B cell (primary cell): Measurements from ENCODE around the gene WWC1. TPM values are rescaled to one million over a fixed set of nuclear protein-coding genes. Genes with fewer than 3 reads are reported as not detected.

Experiments
- ATAC-seq: fragments of 200-7000 bp; cut with Tn5 transposase; one replicate; pipeline ENCODE4 v1.10.0; 2021; ENCODE audit warnings: low read depth, mild to moderate bottlenecking, moderate number of reproducible peaks, moderate library complexity
- CTCF ChIA-PET: fragments of 350-600 bp; sonication (Branson Sonifier 250); formaldehyde crosslinking; loops from one replicate; lab custom pipeline; 2021; ENCODE audit warnings: antibody characterized with exemption, inconsistent platforms; lab: Charles Lee
- POLR2A ChIA-PET: fragments of 350-600 bp; sonication (Branson Sonifier 250); formaldehyde crosslinking; loops from one replicate; lab custom pipeline; 2021; ENCODE audit warnings: antibody characterized with exemption; lab: Charles Lee
- DNase-seq: peaks from one replicate; pipeline ENCODE4 v3.0.0; 2013
- H2AFZ ChIP-seq: 2 replicates; pipeline ENCODE4 v1.6.1; 2012; ENCODE audit warnings: mild to moderate bottlenecking, low read depth, low read length; ENCODE audit not compliant: insufficient read depth, poor library complexity, severe bottlenecking
- H3K27ac ChIP-seq, 2 donors: 1 replicate in 1 of 2; 2 replicates in 1 of 2; pipeline ENCODE4 v1.5.1; 2012 to 2013; ENCODE audit warnings: low read length in 2 of 2, mild to moderate bottlenecking in 2 of 2, moderate library complexity in 1 of 2
- H3K27me3 ChIP-seq, 4 experiments: fragments of 200-600 bp in 1 of 4; sonication (generic) in 1 of 4; replicated peaks in 1 of 4; 1 replicate in 2 of 4; 2 replicates in 2 of 4; pipeline versions ENCODE4 v1.6.1 to v1.7.0; 2013 to 2016; ENCODE audit warnings: low read length in 3 of 4, mild to moderate bottlenecking in 2 of 4, mixed read lengths in 1 of 4, moderate library complexity in 1 of 4; ENCODE audit not compliant: insufficient read depth in 4 of 4, control insufficient read depth in 3 of 4; ENCODE audit errors: control extremely low read depth in 1 of 4
- H3K36me3 ChIP-seq, 2 experiments: replicated peaks in 1 of 2; 1 replicate in 1 of 2; 2 replicates in 1 of 2; pipeline versions ENCODE4 v1.6.1 to v1.7.1; 2013; ENCODE audit warnings: low read length in 1 of 2; ENCODE audit not compliant: insufficient read depth in 2 of 2, control insufficient read depth in 1 of 2; ENCODE audit errors: control extremely low read depth in 1 of 2, extremely low read depth in 1 of 2
- H3K4me1 ChIP-seq, 2 donors: fragments of 200-600 bp in 1 of 2; sonication (generic) in 1 of 2; 1 replicate in 1 of 2; 2 replicates in 1 of 2; pipeline versions ENCODE4 v1.5.1 to v1.6.1; 2013 to 2017; ENCODE audit warnings: low read length in 2 of 2; ENCODE audit not compliant: control insufficient read depth in 2 of 2, insufficient read depth in 2 of 2
- H3K4me2 ChIP-seq: replicated peaks from 2 replicates; pipeline ENCODE3; 2012; ENCODE audit warnings: mild to moderate bottlenecking, low read depth, low read length; ENCODE audit not compliant: poor library complexity, severe bottlenecking
- H3K4me3 ChIP-seq, 5 experiments: fragments of 200-600 bp in 1 of 5; sonication (generic) in 1 of 5; 1 replicate in 3 of 5; 2 replicates in 2 of 5; pipeline versions ENCODE4 v1.5.1 to v1.7.0; 2011 to 2016; ENCODE audit warnings: low read length in 4 of 5, mild to moderate bottlenecking in 4 of 5, low read depth in 2 of 5, control low read depth in 1 of 5, moderate library complexity in 1 of 5; ENCODE audit not compliant: insufficient read depth in 1 of 5; ENCODE audit errors: control extremely low read depth in 1 of 5, extremely low read depth in 1 of 5
- H3K79me2 ChIP-seq: fragments of 200-600 bp; sonication (generic); one replicate; pipeline ENCODE4 v1.6.0; 2016; ENCODE audit warnings: low read length; ENCODE audit not compliant: control insufficient read depth, insufficient read depth
- H3K9ac ChIP-seq: fragments of 200-600 bp; sonication (generic); 2 replicates; pipeline ENCODE4 v1.6.1; 2017; ENCODE audit warnings: mild to moderate bottlenecking, low read length, moderate library complexity
- H3K9me3 ChIP-seq, 3 donors: one replicate each; pipeline versions ENCODE4 v1.6.1 to v1.7.1; 2013; ENCODE audit warnings: low read length in 2 of 3; ENCODE audit not compliant: control insufficient read depth in 2 of 3, insufficient read depth in 1 of 3; ENCODE audit errors: control extremely low read depth in 1 of 3
- H4K20me1 ChIP-seq: 2 replicates; pipeline ENCODE4 v1.6.0; 2012; ENCODE audit warnings: mild to moderate bottlenecking, low read length; ENCODE audit not compliant: insufficient read depth, control insufficient read depth, poor library complexity, severe bottlenecking
- H3K27ac Mint-ChIP-seq: one replicate; pipeline ENCODE4 v1.8.0; 2021; ENCODE audit warnings: mixed read lengths
- H3K27me3 Mint-ChIP-seq: one replicate; pipeline ENCODE4 v1.8.0; 2021; ENCODE audit warnings: mixed read lengths
- H3K4me1 Mint-ChIP-seq: one replicate; pipeline ENCODE4 v1.8.0; 2021; ENCODE audit warnings: mixed read lengths
- H3K4me3 Mint-ChIP-seq: one replicate; pipeline ENCODE4 v1.8.0; 2021; ENCODE audit warnings: mixed read lengths
- H3K9me3 Mint-ChIP-seq: one replicate; pipeline ENCODE4 v1.8.0; 2022; ENCODE audit warnings: mixed read lengths; ENCODE audit not compliant: insufficient read depth
- EZH2 ChIP-seq: IDR thresholded peaks from 2 replicates; pipeline ENCODE4 v1.6.1; 2012; ENCODE audit warnings: borderline replicate concordance, low read depth, mild to moderate bottlenecking, moderate library complexity, low read length; ENCODE audit not compliant: insufficient read depth, poor library complexity, severe bottlenecking
- WGBS: methylation state at CpG from one replicate; pipeline ENCODE4 v1.1.5; 2013; ENCODE audit warnings: missing lambda C conversion rate; ENCODE audit not compliant: insufficient coverage; 5-methylcytosine and 5-hydroxymethylcytosine counted together
- intact Hi-C: fragments of 100-400 bp; cut with micrococcal nuclease; formaldehyde crosslinking; loops from one replicate; pipeline ENCODE4 v1.10.0; 2022
- polyA plus RNA-seq: library from polyadenylated mRNA; depleted of rRNA; stranded (reverse); fragments of >200 nt; gene quantifications from 2 replicates; pipeline ENCODE4 v1.2.3, GENCODE V29; 2012
- total RNA-seq, 2 donors: library from RNA; stranded (reverse); fragments of 120-200 nt in 1 of 2; gene quantifications; 1 replicate in 1 of 2; 2 replicates in 1 of 2; pipeline versions ENCODE4 v1.2.3 to v1.2.4, GENCODE V29; 2013 to 2022
- TF ChIP-seq, protein P1 (sequence below): fragments of 200-600 bp; IDR thresholded peaks from one replicate; pipeline ENCODE4 v1.8.0; 2022; ENCODE audit warnings: antibody characterized with exemption, mild to moderate bottlenecking

The WWC1 gene
- total and polyA plus RNA-seq, 2 donors (not counting 1 experiment from before 2014, with no cell fraction given) = 1.5 to 2.0 TPM

DNA sequence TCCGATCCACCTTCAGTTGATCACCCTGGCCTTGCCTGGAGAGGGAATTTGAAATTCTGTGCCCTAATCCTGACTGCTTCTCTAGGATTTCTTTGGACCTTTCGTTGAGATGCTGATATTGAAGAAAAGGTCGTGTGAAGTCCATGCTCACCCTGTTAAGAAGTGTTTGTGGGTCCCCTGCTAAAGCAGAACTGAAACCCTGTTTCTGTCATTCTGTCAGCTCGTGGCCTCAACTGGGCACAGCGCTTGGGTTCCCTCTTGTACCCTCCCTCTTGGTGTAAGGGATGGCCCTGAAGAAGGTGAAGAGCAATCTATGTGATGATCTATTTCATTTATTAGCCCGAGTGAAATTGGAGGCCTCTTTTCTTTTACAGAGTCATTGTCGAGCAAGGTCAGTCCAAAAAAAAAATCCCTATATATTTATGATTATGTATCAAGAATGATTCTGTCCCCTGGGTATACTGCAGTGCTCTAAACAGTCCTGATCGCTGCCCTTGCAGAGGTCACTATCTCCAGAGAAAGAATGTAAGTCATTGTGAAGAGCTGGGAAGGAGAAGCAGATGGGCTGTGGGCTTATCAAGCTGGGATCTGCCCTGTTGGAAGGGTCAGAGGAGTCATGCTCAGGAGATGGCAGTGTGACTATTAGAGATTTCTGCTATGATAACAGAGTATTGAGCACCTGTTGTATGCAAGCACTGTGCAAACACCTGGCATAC, 56.1 kb downstream of the WWC1 start:
- ATAC-seq (no peak), DNase-seq (no peak)
- Mint-ChIP-seq H3K27me3 (no peaks in the 10 kb centered on the region), H3K4me1 (no peaks in the 10 kb centered on the region), H3K27ac (no peak overlapping the region), H3K4me3 (no peak overlapping the region), H3K9me3 (no peaks in the 10 kb centered on the region)
- WGBS = 81% methylated on average over 4 of the region's 8 CpGs
- H3K36me3 ChIP-seq = no peaks in the 10 kb centered on the region
- H3K27me3 ChIP-seq = no peaks in the 10 kb centered on the region
- ChIA-PET POLR2A (no interaction called here), CTCF (no interaction called here)
- no peaks in the 10 kb centered on the region for H3K9me3 ChIP-seq
- no peak overlapping the region for H3K4me3 ChIP-seq
- no peak overlapping the region for H2AFZ ChIP-seq
- H3K4me1 ChIP-seq = no peaks in the 10 kb centered on the region
- intact Hi-C loops = no loop called here
- no peaks in the 10 kb centered on the region for H3K79me2 ChIP-seq
- no peak overlapping the region for H3K27ac ChIP-seq
- no peak overlapping the region for H3K9ac ChIP-seq
- H4K20me1 ChIP-seq = no peaks in the 10 kb centered on the region
- H3K4me2 ChIP-seq = no peak overlapping the region
- TF ChIP-seq, protein P1, sequence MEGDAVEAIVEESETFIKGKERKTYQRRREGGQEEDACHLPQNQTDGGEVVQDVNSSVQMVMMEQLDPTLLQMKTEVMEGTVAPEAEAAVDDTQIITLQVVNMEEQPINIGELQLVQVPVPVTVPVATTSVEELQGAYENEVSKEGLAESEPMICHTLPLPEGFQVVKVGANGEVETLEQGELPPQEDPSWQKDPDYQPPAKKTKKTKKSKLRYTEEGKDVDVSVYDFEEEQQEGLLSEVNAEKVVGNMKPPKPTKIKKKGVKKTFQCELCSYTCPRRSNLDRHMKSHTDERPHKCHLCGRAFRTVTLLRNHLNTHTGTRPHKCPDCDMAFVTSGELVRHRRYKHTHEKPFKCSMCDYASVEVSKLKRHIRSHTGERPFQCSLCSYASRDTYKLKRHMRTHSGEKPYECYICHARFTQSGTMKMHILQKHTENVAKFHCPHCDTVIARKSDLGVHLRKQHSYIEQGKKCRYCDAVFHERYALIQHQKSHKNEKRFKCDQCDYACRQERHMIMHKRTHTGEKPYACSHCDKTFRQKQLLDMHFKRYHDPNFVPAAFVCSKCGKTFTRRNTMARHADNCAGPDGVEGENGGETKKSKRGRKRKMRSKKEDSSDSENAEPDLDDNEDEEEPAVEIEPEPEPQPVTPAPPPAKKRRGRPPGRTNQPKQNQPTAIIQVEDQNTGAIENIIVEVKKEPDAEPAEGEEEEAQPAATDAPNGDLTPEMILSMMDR = no peak
- TF ChIP-seq EZH2 = no peak

DNA sequence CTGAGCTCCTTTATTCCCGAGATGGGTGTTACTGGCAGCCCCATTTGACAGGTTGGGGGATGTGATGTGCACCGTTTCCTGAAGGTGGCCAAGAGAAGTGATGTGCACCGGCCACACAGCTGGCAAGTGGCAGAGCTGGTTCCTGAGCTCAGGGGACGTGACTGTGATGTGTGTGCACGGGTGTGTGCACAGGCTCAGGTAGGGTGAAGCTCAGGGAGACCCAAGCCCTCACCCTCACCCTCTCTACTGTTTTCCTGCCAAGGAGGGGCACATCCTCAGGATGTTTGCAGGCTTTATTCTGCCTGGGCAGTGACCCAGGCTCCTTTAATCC, 56.6 kb downstream of the WWC1 start:
- Histone ChIP-seq H3K4me2 (no peak overlapping the region), H3K27me3 (no peaks in the 10 kb centered on the region), H3K79me2 (no peaks in the 10 kb centered on the region), H3K9ac (no peak overlapping the region), H3K4me3 (no peak overlapping the region), H3K4me1 (no peaks in the 10 kb centered on the region), H3K9me3 (no peaks in the 10 kb centered on the region), H3K27ac (no peak overlapping the region), H4K20me1 (no peaks in the 10 kb centered on the region), H2AFZ (no peak overlapping the region), H3K36me3 (no peaks in the 10 kb centered on the region)
- DNase-seq (no peak), ATAC-seq (no peak)
- Mint-ChIP-seq H3K4me3 (no peak overlapping the region), H3K9me3 (no peaks in the 10 kb centered on the region), H3K27me3 (no peaks in the 10 kb centered on the region), H3K27ac (no peak overlapping the region), H3K4me1 (no peaks in the 10 kb centered on the region)
- ChIA-PET CTCF (no interaction called here), POLR2A (no interaction called here)
- intact Hi-C loops = no loop called here
- TF ChIP-seq, protein P1 = no peak
- TF ChIP-seq EZH2 = no peak
- WGBS = 80% methylated on average over 5 of the region's 5 CpGs
